A549 (cell line): ENCODE measurements around the gene PDE4D. TPM values are rescaled to one million over a fixed set of nuclear protein-coding genes. Genes with fewer than 3 reads are reported as not detected.

ENCODE experiments used
- ATAC-seq, 2 experiments: fragments of 200-7000 bp in 1 of 2; fragments of >200 bp in 1 of 2; cut with Nextera tagmentation in 1 of 2; cut with Tn5 transposase in 1 of 2; 3 replicates each; pipeline versions ENCODE4 v1.8.0 to v1.9.1; 2018 to 2020; ENCODE audit warnings: mild to moderate bottlenecking in 1 of 2, moderate library complexity in 1 of 2
- CTCF ChIA-PET: fragments of 300-600 bp; sonication (Branson Sonifier 250); formaldehyde crosslinking; extraction: SDS; loops from one replicate; lab custom pipeline; 2021; ENCODE audit warnings: antibody characterized with exemption, inconsistent platforms; lab: Yijun Ruan, JAX
- POLR2A ChIA-PET: fragments of 350-600 bp; formaldehyde crosslinking; extraction: SDS; loops from one replicate; lab custom pipeline; 2021; ENCODE audit warnings: antibody characterized with exemption, inconsistent platforms; lab: Yijun Ruan, JAX
- DNase-seq, 2 experiments: peaks; one replicate each; pipeline versions ENCODE4 v3.0.0 to v3.0.0-alpha.2; 2011 to 2016; ENCODE audit warnings: low read depth in 1 of 2, low spot score in 1 of 2
- FAIRE-seq: peaks from 2 replicates; lab custom pipeline; 2011; peaks lifted over from hg19 to GRCh38; lab: Jason Lieb, UNC
- H3K27ac ChIP-seq, 2 experiments: fragments of >200 bp; sonication (Bioruptor Twin); formaldehyde crosslinking; 3 replicates each; pipeline ENCODE4 v1.5.1; 2016 to 2017
- H3K4me1 ChIP-seq: fragments of >200 bp; sonication (Bioruptor Twin); formaldehyde crosslinking; 3 replicates; pipeline ENCODE4 v1.6.1; 2016
- H3K4me2 ChIP-seq: fragments of >200 bp; sonication (Bioruptor Twin); formaldehyde crosslinking; 3 replicates; pipeline ENCODE4 v1.6.1; 2016
- H3K4me3 ChIP-seq: fragments of >200 bp; sonication (Bioruptor Twin); formaldehyde crosslinking; 3 replicates; pipeline ENCODE4 v1.5.1; 2016
- H3K9me3 ChIP-seq: fragments of >200 bp; sonication (Bioruptor Twin); formaldehyde crosslinking; 3 replicates; pipeline ENCODE4 v1.6.1; 2016
- CBX8 ChIP-seq: fragments of 200-600 bp; sonication (generic); IDR thresholded peaks from 2 replicates; pipeline ENCODE4 v1.6.1; 2016
- CEBPB ChIP-seq, 2 experiments: fragments of >200 bp in 1 of 2; sonication (Bioruptor Twin) in 1 of 2; formaldehyde crosslinking in 1 of 2; IDR thresholded peaks; 2 replicates each; pipeline ENCODE4 v1.6.1; 2012 to 2016
- EHF ChIP-seq: fragments of 250-450 bp; sonication (Bioruptor Pico); IDR thresholded peaks from 2 replicates; pipeline ENCODE4 v1.5.0; 2020; ENCODE audit warnings: mild to moderate bottlenecking
- EHMT2 ChIP-seq: fragments of 200-600 bp; sonication (generic); IDR thresholded peaks from 2 replicates; pipeline ENCODE4 v1.6.1; 2016; ENCODE audit warnings: antibody characterized with exemption, low read depth, mild to moderate bottlenecking, moderate library complexity
- ESRRA ChIP-seq: fragments of 150-350 bp; IDR thresholded peaks from 2 replicates; pipeline ENCODE4 v1.6.1; 2014; ENCODE audit warnings: mild to moderate bottlenecking, low read length, borderline replicate concordance
- FOSL2 ChIP-seq, 2 experiments: fragments of 450-650 bp in 1 of 2; fragments of >200 bp in 1 of 2; sonication (Bioruptor Twin) in 1 of 2; formaldehyde crosslinking; IDR thresholded peaks; 2 replicates each; pipeline versions ENCODE4 v1.5.0 to v1.6.1; 2016 to 2020; ENCODE audit warnings: mild to moderate bottlenecking in 1 of 2, moderate library complexity in 1 of 2
- FOXS1 ChIP-seq: fragments of 250-450 bp; sonication (Bioruptor Pico); IDR thresholded peaks from 2 replicates; pipeline ENCODE4 v1.5.0; 2020; ENCODE audit warnings: mild to moderate bottlenecking, moderate library complexity
- HEYL ChIP-seq: fragments of 250-450 bp; sonication (Bioruptor Pico); IDR thresholded peaks from 2 replicates; pipeline ENCODE4 v1.8.0; 2021; ENCODE audit warnings: mild to moderate bottlenecking, moderate library complexity
- HOXA7 ChIP-seq: fragments of 250-450 bp; sonication (Bioruptor Pico); IDR thresholded peaks from 2 replicates; pipeline ENCODE4 v1.5.0; 2020; ENCODE audit warnings: mild to moderate bottlenecking, moderate library complexity
- HOXB13 ChIP-seq: fragments of 250-450 bp; sonication (Bioruptor Pico); IDR thresholded peaks from 2 replicates; pipeline ENCODE4 v1.5.0; 2020; ENCODE audit warnings: low read depth, mild to moderate bottlenecking, moderate library complexity
- JUNB ChIP-seq: fragments of >200 bp; sonication (Bioruptor Twin); formaldehyde crosslinking; IDR thresholded peaks from 2 replicates; pipeline ENCODE4 v1.6.1; 2016
- MAFK ChIP-seq: fragments of 450-650 bp; IDR thresholded peaks from 2 replicates; pipeline ENCODE4 v1.6.1; 2014; ENCODE audit not compliant: partially characterized antibody
- NPAS2 ChIP-seq: fragments of 250-450 bp; sonication (Bioruptor Pico); IDR thresholded peaks from 2 replicates; pipeline ENCODE4 v1.8.0; 2022; ENCODE audit warnings: mild to moderate bottlenecking, moderate library complexity, borderline replicate concordance
- NR3C1 ChIP-seq: fragments of >200 bp; sonication (Bioruptor Twin); formaldehyde crosslinking; IDR thresholded peaks from 3 replicates; pipeline ENCODE4 v1.6.1; 2017
- POLR2A ChIP-seq: IDR thresholded peaks from 2 replicates; pipeline ENCODE4 v1.6.1; 2012; ENCODE audit warnings: mild to moderate bottlenecking, low read length
- POLR2AphosphoS2 ChIP-seq: conservative IDR thresholded peaks from 2 replicates; pipeline ENCODE4 v1.6.1; 2012; ENCODE audit warnings: low read length, improper control_type of control experiment, inconsistent platforms
- RAD21 ChIP-seq, 2 experiments: fragments of >200 bp in 1 of 2; sonication (Bioruptor Twin) in 1 of 2; formaldehyde crosslinking in 1 of 2; IDR thresholded peaks in 1 of 2; conservative IDR thresholded peaks in 1 of 2; 2 replicates in 1 of 2; 3 replicates in 1 of 2; pipeline ENCODE4 v1.6.1; 2012 to 2018; ENCODE audit warnings: inconsistent platforms in 1 of 2
- RARB ChIP-seq: fragments of 250-450 bp; sonication (Bioruptor Pico); IDR thresholded peaks from 2 replicates; pipeline ENCODE4 v1.8.0; 2021; ENCODE audit warnings: mild to moderate bottlenecking, moderate library complexity
- RNF2 ChIP-seq: fragments of 200-600 bp; sonication (generic); IDR thresholded peaks from 2 replicates; pipeline ENCODE4 v1.6.1; 2016; ENCODE audit warnings: low read depth, mild to moderate bottlenecking, antibody characterized with exemption, moderate library complexity, borderline replicate concordance
- SREBF2 ChIP-seq: fragments of 450-650 bp; IDR thresholded peaks from 2 replicates; pipeline ENCODE4 v1.6.1; 2014; ENCODE audit warnings: mild to moderate bottlenecking, moderate library complexity
- WGBS: methylation state at CpG from one replicate; pipeline ENCODE4 v1.1.6; 2017; ENCODE audit errors: missing lambda C conversion rate; 5-methylcytosine and 5-hydroxymethylcytosine counted together
- polyA plus RNA-seq, 4 experiments: library from polyadenylated mRNA; depleted of rRNA in 3 of 4; stranded (reverse); fragments of >200 nt; fragmentation: RNase III in 1 of 4; extraction: RNeasy Plus Mini Kit Qiagen cat#74134 plus additional on column Dnase treatment in 1 of 4; gene quantifications; 2 replicates in 3 of 4; 3 replicates in 1 of 4; pipeline ENCODE4 v1.2.3, GENCODE V29; 2011 to 2017
- TF ChIP-seq, protein P1 (sequence below): fragments of 250-450 bp; sonication (Bioruptor Pico); IDR thresholded peaks from 2 replicates; pipeline ENCODE4 v1.5.0; 2021; ENCODE audit warnings: mild to moderate bottlenecking, moderate library complexity, borderline replicate concordance
- TF ChIP-seq, protein P2 (sequence below): IDR thresholded peaks from 2 replicates; pipeline ENCODE4 v1.6.1; 2012; ENCODE audit warnings: low read depth, borderline replicate concordance

The PDE4D gene
- polyA plus RNA-seq, 2 of the 4 experiments (the other 2 are of a cell fraction): 74.0 to 213 TPM

GRCh38 chr5:59264013-59264412, 629.5 kb downstream of the PDE4D start:
- CTCF ChIA-PET: interaction anchor here (1.9 to 2.9 kb wide), 2 partner anchors 9 to 12 kb away, joined by 8 to 15 read pairs; no protein-coding TSS in a partner anchor
- H3K4me2 ChIP-seq: peak overlapping the region; percentile 92
- ATAC-seq: peak in 1 of 2 experiments; percentile 11; a peak in 1 of 6 replicates

GRCh38 chr5:59261969-59262368, 631.6 kb downstream of the PDE4D start:
- Histone ChIP-seq H3K4me2 (peak overlapping the region; percentile 92), H3K9me3 (no peaks in the 10 kb centered on the region), H3K27ac (peak overlapping the region; percentile 80 to 82), H3K4me3 (no peak overlapping the region), H3K4me1 (peaks cover 100% of the 10 kb centered on the region)
- CTCF ChIA-PET: no interaction called here
- ATAC-seq: no peak
- WGBS: 47% methylated on average over 1 of the region's 1 CpG
- POLR2A ChIA-PET: no interaction called here
- TF ChIP-seq EHF (CRISPR knock-in tag): no peak
- TF ChIP-seq, protein P1, sequence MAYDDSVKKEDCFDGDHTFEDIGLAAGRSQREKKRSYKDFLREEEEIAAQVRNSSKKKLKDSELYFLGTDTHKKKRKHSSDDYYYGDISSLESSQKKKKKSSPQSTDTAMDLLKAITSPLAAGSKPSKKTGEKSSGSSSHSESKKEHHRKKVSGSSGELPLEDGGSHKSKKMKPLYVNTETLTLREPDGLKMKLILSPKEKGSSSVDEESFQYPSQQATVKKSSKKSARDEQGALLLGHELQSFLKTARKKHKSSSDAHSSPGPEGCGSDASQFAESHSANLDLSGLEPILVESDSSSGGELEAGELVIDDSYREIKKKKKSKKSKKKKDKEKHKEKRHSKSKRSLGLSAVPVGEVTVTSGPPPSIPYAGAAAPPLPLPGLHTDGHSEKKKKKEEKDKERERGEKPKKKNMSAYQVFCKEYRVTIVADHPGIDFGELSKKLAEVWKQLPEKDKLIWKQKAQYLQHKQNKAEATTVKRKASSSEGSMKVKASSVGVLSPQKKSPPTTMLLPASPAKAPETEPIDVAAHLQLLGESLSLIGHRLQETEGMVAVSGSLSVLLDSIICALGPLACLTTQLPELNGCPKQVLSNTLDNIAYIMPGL (CRISPR knock-in tag): no peak
- TF ChIP-seq NR3C1: no peak
- TF ChIP-seq NPAS2: no peak
- no peak for TF ChIP-seq EHMT2
- TF ChIP-seq JUNB: no peak
- no peak for TF ChIP-seq POLR2AphosphoS2
- no peak for TF ChIP-seq CEBPB (IDR thresholded peaks at IDR 0.05)
- no peak for TF ChIP-seq FOSL2 (IDR thresholded peaks at IDR 0.05)
- no peak for TF ChIP-seq FOSL2 (CRISPR knock-in tag; IDR thresholded peaks at IDR 0.05)
- peak; percentile 59 for FAIRE-seq
- DNase-seq: no peak

More at GRCh38 chr5:59264013-59264412, 629.5 kb downstream of the PDE4D start:
- TF ChIP-seq, protein P1 (CRISPR knock-in tag): no peak
- TF ChIP-seq RNF2 (no peak), HOXA7 (CRISPR knock-in tag) (peak; percentile 74; the same call in 1 of the 2 replicates), CBX8 (no peak), POLR2A (no peak)
- no peak for DNase-seq
- Histone ChIP-seq H3K9me3 (no peaks in the 10 kb centered on the region), H3K4me1 (peaks cover 100% of the 10 kb centered on the region), H3K27ac (peak overlapping the region; percentile 80 to 82), H3K4me3 (peak overlapping the region; percentile 8; the same call in 1 of the 3 replicates)
- FAIRE-seq: peak; percentile 39
- 25% methylated on average over 2 of the region's 2 CpGs for WGBS
- POLR2A ChIA-PET: no interaction called here

DNA sequence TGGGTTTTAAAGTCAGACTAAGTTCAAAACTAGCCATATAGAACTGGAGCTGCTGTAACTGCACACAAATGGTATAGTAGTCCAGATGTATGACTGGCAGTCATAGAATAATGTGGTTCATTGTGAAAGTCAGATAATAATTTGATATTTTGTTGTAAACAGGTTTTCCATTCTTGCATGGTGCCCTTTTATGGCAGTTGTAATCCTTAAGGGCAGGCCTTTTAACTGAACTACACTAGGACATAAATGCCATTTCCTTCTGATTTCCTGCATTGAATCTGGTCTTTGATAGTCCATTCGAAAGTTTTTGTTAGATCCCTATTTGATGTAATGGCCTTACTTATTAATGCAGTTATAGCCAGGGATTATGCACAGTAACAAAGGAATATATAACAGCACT, 632.6 kb downstream of the PDE4D start:
- ChIA-PET POLR2A (interaction anchor here (0.6 kb wide), 1 partner anchor 35 kb away, joined by 3 read pairs; no protein-coding TSS in a partner anchor), CTCF (interaction anchor here (1.0 kb wide), 1 partner anchor 8 kb away, joined by 3 read pairs; no protein-coding TSS in a partner anchor)
- FAIRE-seq: no peak
- no peak for ATAC-seq
- no peak for DNase-seq
- H3K4me3 ChIP-seq: peak overlapping the region; percentile 2; the same call in 1 of the 3 replicates
- peaks cover 100% of the 10 kb centered on the region for H3K4me1 ChIP-seq
- WGBS: 44% methylated on average over 1 of the region's 1 CpG
- peak overlapping the region; percentile 76 to 80 for H3K27ac ChIP-seq
- H3K4me2 ChIP-seq: peak overlapping the region; percentile 92
- TF ChIP-seq RARB (CRISPR knock-in tag): no peak
- TF ChIP-seq HEYL: no peak
- TF ChIP-seq NR3C1: no peak
- TF ChIP-seq HOXB13: no peak
- no peak for TF ChIP-seq RAD21 (conservative IDR thresholded peaks at IDR 0.05 in 1 of 2, IDR thresholded peaks at IDR 0.05 in 1 of 2)
- TF ChIP-seq SREBF2: no peak
- no peak for TF ChIP-seq POLR2AphosphoS2
- no peak for TF ChIP-seq EHF (CRISPR knock-in tag)
- TF ChIP-seq CEBPB (IDR thresholded peaks at IDR 0.05): no peak
- no peak for TF ChIP-seq ESRRA
- TF ChIP-seq MAFK: no peak
- no peak for TF ChIP-seq FOXS1 (CRISPR knock-in tag)
- TF ChIP-seq, protein P2, sequence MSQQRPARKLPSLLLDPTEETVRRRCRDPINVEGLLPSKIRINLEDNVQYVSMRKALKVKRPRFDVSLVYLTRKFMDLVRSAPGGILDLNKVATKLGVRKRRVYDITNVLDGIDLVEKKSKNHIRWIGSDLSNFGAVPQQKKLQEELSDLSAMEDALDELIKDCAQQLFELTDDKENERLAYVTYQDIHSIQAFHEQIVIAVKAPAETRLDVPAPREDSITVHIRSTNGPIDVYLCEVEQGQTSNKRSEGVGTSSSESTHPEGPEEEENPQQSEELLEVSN: no peak
- H3K9me3 ChIP-seq: no peaks in the 10 kb centered on the region
